ENCODE data around the gene MTNR1A.

DNA sequence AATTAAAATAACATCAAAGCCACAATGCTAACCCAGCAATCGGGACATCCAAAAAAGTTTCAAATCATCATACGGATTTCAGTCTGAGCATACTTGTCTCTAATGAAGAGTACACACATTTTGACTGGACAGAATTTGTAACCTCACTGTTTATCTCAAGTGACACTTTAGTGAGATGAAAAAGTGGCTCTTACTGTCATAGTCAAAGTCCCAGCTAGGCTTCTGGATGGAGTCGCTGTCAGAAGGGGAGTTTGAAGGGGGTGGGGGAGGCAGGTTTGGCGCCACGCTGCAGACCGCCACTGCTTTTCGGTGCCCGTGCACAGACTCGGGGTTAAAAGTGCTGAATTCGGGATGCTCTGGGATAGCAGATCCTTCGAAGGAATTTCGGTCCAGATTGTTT, 41.0 kb upstream of the MTNR1A start:
- TF ChIP-seq CTCF (IDR thresholded peaks at IDR 0.05; ENCODE audit: low read depth, low read length, poor library complexity, severe bottlenecking) (no peak), EZH2phosphoT487 (IDR thresholded peaks at IDR 0.05; ENCODE audit: borderline replicate concordance, low read length) (no peak)
